ENCODE measurements around the gene MED25.

The MED25 gene

DNA sequence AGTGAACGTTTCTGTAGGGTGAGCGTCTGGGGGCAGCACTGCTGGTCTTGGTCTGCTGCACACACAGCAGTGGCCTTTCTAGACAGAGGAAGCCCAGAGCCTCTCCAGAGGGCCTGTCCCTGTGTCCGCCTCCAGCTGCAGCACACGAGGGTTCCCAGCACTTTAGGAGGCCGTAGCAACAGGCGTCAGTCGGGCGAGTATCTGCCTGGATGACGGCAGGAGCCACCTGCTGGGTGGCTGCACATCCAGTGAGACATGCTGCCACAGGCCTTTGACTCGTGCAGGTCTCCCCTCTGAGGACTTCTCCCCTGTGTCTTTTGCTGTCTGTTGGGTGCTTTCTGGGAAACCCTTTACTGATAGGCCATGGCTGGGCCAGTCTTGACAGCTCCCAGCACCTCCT is 29.2 kb upstream of the MED25 start:
- TF ChIP-seq, protein P1, sequence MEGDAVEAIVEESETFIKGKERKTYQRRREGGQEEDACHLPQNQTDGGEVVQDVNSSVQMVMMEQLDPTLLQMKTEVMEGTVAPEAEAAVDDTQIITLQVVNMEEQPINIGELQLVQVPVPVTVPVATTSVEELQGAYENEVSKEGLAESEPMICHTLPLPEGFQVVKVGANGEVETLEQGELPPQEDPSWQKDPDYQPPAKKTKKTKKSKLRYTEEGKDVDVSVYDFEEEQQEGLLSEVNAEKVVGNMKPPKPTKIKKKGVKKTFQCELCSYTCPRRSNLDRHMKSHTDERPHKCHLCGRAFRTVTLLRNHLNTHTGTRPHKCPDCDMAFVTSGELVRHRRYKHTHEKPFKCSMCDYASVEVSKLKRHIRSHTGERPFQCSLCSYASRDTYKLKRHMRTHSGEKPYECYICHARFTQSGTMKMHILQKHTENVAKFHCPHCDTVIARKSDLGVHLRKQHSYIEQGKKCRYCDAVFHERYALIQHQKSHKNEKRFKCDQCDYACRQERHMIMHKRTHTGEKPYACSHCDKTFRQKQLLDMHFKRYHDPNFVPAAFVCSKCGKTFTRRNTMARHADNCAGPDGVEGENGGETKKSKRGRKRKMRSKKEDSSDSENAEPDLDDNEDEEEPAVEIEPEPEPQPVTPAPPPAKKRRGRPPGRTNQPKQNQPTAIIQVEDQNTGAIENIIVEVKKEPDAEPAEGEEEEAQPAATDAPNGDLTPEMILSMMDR (IDR thresholded peaks at IDR 0.05; ENCODE audit: extremely low read depth, missing control alignments), result no peak
- DNase-seq (ENCODE audit: low spot score), result no peak

DNA sequence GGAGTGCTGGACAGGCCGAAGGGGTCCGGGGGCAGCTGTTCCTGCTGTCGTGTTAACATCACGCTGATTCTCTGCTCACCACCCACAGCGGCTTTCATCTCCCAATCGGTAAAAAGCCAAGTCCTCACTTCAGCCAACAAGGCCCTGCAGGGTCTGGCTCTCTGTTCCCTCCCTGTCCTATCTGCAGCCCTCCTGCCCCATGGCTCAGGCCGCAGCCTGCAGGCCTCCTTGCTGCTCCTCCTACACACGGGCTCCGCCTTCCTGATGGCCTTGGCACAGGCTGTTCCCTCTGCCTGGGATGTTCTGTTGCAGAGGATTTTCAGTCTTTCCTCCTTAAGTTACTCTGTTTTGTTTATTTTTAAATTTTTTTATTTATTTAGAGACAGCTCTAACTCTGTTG is 27.2 kb upstream of the MED25 start:
- DNase-seq (ENCODE audit: low spot score), result no peak
- TF ChIP-seq, protein P1 (IDR thresholded peaks at IDR 0.05; ENCODE audit: extremely low read depth, missing control alignments), result no peak

DNA sequence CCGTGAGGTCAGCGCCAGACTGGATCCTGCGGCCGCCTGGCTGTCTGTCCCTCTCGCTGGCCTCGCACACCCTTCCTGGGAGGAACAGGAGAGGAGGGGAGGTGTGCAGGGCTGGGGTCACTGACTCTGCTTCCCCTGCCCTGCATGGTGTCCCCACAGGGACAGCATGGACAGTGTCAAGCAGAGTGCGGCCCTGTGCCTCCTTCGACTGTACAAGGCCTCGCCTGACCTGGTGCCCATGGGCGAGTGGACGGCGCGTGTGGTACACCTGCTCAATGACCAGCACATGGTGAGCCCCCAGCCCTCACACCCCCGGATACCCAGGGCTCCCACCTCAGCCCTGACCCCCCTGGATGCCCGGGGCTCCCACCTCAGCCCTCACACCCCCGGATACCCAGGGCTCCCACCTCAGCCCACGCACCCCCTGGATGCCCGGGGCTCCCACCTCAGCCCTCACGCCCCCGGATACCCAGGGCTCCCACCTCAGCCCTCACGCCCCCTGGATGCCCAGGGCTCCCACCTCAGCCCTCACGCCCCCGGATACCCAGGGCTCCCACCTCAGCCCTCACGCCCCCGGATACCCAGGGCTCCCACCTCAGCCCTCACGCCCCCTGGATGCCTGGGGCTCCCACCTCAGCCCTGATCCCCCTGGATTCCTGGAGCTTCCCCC is 26.2 kb upstream of the MED25 start:
- DNase-seq (ENCODE audit: low spot score), result no peak
- TF ChIP-seq, protein P1 (IDR thresholded peaks at IDR 0.05; ENCODE audit: extremely low read depth, missing control alignments), result no peak

DNA sequence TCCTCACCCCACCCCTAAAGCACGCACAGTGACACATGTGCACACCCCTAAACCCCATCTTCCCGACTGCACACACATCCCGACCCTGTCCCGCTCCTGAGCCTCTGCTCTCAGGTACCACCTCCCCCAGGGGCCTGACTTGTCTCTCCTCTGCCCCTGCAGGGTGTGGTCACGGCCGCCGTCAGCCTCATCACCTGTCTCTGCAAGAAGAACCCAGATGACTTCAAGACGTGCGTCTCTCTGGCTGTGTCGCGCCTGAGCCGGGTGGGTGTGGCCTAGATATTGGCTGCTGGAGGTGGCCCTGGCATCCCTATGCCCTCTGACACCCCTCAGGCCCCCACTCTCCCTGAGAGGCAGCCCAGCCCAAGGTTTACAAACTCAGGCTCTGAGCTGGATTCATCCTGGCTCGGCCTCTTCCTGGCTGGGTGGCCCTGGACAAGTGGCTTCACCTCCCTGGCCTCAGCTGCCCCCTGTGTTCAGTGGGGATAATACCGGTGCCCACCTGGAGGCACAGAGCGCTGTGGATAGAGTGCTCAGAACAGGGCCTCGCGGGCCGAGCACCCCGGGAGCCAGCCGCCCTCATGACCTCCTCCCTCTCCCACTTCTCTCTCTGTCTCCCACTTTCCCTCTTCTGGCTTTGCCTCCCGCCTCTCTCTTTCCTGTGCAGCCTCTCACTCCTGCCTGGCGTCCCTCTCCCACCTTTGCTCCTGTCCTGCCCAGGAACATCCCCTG is 25.1 kb upstream of the MED25 start:
- TF ChIP-seq, protein P1 (IDR thresholded peaks at IDR 0.05; ENCODE audit: extremely low read depth, missing control alignments), result no peak
- DNase-seq (ENCODE audit: low spot score), result no peak

DNA sequence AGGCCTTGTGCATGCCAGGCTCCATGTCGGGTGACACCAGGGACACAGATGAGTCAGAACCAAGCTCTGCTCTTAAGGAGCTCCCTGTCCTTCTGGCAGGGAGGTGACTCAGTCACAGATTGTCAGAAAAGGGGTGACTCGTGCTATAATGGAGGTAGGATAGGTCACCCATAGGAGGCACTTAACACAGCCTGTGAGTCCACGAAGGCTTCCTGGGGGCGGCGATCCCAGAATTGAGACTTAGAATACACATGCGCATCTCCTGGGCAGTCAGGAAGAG is 24.6 kb upstream of the MED25 start:
- TF ChIP-seq, protein P1 (IDR thresholded peaks at IDR 0.05; ENCODE audit: extremely low read depth, missing control alignments), result no peak

DNA sequence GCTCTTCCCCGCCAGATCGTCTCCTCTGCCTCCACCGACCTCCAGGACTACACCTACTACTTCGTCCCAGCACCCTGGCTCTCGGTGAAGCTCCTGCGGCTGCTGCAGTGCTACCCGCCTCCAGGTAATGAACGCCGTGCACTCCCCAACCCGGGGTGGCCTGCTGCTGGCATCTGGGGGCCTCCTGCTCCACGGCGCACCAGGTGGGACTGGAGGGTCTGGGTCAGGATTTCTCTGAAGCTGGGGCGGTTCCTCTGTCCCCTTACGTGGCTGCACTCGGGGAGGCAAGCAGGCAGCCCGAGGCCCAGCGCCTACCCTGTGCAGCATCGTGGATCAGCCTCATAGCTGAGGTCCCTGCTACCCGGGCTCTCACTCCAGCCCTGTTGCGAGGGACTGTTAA is 22.5 kb upstream of the MED25 start:
- no peak for DNase-seq (ENCODE audit: low spot score)
- TF ChIP-seq, protein P1 (IDR thresholded peaks at IDR 0.05; ENCODE audit: extremely low read depth, missing control alignments), result no peak

More for the DNA sequence above, 24.6 kb upstream of the MED25 start:
- no peak for DNase-seq (ENCODE audit: low spot score)

DNA sequence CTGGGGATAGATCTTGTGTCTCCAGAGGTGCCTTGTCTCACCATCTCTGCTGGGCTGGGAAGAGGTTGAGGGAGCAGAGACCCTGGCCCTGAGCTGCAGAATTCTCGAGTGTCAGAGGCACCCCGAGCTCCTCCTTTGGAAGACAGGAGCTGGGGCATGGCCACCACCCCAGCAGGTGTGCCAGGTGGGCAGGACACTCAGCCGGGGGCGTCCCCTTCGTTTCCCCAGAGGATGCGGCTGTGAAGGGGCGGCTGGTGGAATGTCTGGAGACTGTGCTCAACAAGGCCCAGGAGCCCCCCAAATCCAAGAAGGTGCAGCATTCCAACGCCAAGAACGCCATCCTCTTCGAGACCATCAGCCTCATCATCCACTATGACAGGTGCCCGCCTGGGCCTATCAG is 19.5 kb upstream of the MED25 start:
- TF ChIP-seq, protein P1 (IDR thresholded peaks at IDR 0.05; ENCODE audit: extremely low read depth, missing control alignments), result no peak
- no peak for DNase-seq (ENCODE audit: low spot score)
